Stimulated activated CD4-positive, alpha-beta T cell treated with anti-CD3 and anti-CD28 coated beads, Interleukin-4, amount 100 ng/mL, for 4 hours (primary cell): ENCODE results near the gene AMOTL1.
"Not testable (repeated sequence)": the region's sequence is repeated elsewhere in the genome, so short reads cannot be mapped to it uniquely, and the experiment has no call there.

ENCODE experiments used
- DNase-seq, 2 experiments: peaks; one replicate each; pipeline ENCODE4 v3.0.0-alpha.2; 2020

AMOTL1 gene

DNA sequence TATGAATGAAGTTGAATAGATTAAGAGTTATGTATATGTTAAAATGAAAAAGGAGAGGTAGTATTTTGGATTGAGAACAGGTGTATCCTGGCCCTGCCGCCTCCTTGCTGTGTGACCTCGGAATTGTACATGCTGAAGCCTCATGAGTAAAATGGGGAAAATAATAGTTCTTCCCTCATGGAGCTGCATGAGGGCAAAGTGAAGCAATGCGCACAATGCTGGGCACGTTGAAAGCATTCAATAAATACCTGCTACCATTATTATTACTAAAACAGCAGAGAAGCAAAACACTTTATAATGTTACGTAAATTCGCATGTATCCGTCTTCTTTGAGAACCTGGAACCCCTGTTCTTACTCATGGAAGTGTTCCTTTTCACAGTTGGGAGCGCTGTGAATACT lies 5.7 kb downstream of the AMOTL1 start:
- DNase-seq: no peak

DNA sequence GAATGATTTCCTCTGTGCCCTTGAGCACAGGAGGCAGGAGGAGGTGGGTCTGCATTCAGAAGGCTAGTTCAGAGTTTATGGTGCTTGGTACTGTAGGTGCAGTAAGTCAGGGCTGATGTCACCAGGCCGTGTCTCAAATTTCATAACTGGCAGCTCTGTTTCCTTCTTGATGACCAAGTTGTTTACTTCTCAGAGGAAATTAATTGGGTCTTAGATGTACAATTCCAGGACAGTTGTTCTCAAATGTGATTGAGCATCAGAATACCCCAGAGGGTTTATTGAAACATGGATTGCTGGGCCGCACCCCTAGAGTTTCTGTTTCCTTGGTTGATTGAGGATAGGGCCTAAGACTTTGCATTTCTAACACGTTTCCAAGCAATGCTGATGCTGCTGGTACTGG lies 6.2 kb downstream of the AMOTL1 start:
- DNase-seq: no peak

DNA sequence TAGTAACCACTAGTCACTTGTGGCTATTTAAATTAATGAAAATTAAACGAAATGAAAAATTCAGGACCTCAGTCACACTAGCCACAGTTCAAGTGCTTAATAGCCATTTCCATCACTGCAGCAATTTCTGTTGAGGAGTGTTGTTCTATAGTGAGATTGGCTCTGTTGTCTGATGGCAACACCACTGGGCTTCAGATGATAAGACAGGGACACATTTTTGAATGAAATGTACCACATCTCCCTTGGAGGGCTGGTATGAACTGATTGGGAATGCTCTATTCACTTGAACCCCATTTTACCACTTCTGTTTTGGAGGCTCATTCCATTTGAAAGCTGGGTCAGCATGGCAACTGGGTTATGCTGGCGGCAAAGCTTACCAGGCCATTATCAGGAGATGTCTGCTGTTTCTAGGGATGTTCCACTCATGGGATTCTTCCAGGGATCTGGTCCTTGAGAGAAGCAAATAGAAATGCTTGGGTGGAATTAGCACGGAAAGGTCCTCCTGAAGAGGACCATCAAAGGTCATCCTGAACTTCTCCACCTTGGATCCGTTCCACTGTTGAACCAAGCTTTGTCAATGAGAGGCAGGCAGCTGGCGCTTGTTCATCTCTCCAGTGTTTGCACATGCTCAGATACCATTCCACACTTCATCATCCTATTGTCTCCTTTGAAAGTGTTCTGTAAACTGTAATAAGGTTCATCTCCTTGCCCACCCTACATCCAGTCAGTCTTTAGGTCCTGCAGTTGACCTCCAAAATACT lies 7.6 kb downstream of the AMOTL1 start:
- DNase-seq: no peak

DNA sequence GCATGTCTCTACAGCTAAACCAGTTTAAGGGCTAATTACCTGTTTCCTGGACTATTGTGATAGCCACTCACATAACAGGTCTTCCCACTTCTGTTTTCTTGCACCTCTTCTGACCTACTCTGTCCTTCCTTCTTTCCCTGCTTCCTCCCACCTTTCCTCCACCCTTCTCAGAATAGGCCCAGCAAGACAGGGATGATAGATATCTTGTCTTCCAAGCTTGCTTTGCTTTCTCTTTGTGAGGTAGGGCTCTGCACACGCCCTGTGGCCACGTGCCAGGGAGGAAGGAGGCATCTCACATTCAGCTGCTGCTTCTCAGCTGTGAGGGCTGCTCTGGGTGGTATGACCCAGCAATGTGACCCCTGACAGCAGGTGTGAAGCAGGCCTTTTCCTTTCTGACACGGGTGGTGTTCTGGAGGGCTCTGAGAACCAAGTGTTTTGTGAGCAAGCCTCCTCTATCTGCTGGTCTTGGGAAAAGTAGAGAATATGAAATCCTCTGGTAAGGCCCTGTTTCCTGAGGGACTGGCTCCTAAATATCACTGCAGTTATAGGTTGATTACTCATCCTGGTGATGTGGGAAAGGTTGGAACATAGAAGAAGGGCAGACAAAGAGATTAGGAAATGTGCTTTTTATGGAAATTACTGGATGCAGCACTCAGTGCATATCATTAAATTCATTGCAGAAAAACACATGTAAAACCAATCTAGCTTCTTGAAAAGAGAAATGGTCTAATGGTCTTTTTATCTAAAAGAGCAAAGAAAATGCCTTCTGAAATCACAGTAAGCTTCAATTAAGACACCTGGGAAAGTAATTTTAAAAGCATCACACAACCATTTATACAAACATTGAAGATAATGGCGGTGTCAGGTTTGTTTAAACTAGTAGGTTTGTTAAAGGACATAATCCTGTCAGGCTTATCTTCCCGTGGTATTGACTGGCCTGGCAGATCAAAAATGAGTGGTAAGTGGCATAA lies 8.5 kb downstream of the AMOTL1 start:
- DNase-seq: no peak

DNA sequence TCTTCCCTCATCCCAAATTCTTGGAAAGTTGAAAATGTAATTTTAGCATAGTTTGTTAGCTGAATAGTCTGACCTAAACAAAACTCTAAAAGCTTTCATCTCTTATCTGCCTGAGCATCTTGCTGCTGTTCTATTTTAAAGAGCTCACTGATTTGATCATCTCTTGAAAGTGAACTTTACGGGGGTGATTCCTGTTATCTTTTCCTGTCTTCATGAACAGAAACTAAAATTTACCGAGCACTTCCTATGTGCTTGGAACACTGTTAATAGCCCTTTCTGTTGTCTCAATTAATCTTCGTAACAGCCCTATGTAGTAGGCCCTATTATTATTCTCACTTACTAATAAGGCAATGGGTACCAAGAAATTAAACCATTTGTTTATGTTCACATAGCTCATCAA lies 12.3 kb downstream of the AMOTL1 start:
- no peak for DNase-seq

DNA sequence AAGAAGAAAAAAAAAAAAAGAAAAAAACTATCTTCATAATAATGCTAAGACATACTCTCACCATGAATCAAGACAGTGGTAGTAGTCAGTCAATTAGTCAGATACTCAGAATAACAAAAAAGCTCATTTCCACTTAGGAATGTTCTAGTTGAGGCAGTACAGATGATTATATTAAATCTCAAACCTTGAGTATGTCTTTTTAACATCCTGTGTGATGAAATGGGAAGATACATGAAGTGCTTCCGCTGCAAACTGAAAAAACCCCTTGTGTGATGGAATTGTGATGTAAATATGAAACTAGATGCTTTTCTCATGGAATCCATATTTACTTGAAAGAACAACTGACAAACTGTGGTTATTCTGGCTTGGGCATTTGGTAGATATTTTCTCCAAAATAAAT lies 13.7 kb downstream of the AMOTL1 start:
- DNase-seq: no peak

DNA sequence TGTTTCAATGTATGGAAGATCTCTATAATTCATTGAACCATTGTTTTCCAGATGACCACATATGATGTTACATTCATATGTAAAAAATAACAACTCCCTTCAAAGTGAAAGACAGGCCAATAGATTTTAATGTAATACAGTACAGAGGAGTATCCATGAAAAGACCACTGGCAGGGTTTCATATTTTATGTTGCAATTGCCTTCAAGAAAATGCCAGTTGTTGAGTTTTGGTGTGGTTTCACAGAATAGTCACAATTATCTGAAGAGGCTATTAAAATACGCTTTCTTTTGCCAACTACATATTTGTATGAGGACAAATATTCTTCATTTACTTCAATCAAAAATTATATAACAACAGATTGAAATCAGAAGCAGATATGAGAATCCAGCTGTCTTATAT lies 14.3 kb downstream of the AMOTL1 start:
- DNase-seq: no peak

DNA sequence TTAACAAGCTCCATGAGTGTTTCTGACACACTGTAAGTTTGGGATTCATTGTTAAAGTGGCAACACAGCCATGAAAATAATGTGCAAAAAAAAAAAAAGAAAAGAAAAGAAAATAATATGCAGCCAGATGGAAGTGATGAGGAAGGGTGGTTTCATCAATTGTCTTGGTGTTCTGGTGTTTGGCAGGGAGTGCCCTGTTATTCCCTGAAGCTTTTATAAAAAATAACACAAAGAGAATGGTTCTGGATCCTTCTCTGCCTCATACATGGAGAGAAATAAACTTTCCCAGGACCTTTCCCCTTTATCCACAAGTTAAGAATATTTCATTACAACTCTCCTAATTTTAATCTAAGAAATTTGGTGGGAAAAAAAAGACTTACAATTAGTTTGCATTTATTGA lies 16.7 kb downstream of the AMOTL1 start:
- no peak for DNase-seq

DNA sequence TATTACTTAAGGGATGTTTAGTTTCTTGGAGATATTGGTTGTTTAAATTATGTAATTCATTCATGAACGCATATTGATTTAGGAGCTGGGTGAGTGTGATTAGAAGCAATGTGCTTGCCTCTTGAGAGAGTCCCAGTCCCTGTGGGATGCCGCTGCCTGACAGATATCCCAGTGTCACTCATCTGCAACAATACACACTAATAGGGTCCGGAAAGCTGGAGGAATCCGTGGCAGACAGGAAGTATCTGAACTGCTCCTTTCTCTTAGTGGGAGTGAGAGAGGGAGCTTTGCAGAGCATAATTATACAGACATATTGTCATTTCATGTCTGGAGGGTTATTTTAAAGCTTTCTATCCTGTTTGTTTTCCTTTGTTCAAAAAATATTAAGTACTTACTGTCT lies 17.4 kb downstream of the AMOTL1 start:
- no peak for DNase-seq

DNA sequence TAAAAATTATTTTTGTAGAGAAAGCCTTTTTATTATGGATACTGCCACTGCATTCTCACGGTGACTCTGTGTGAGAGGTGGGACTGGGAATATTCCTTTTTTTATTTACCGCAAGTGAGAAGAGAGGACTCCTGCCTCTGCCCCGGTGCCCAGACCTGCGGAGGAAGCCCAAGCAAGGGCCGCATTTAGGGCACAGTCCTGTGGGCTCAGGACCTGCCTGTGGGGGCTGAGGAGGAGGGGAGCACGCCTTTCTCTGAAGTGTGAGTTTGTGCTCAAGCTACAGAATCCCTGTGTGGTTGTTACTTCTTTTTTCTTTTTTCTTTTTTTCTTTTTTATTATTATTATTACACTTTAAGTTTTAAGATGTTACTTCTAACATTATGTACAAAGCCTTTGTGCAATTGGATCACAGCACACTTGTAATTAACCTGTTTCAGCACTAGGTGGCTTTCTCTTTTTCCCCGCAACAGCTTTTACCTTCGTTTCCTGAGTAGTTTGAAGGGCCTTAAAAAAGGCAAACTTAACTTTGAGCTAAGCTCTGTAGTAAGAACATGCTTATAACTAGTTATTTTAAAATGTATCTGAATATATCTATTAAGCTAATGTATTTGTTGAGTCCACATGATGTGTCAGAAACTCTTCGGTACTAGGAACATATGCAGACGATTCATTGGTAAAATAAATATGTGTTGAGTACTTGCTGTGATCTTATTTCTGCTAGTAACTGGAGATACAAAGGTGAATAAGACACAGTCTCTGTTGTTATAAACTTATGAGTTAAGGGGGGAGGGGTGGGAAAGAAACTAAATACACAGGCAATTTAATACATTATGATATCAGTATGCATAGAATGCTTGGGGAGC lies 18.3 kb downstream of the AMOTL1 start:
- DNase-seq: no peak

DNA sequence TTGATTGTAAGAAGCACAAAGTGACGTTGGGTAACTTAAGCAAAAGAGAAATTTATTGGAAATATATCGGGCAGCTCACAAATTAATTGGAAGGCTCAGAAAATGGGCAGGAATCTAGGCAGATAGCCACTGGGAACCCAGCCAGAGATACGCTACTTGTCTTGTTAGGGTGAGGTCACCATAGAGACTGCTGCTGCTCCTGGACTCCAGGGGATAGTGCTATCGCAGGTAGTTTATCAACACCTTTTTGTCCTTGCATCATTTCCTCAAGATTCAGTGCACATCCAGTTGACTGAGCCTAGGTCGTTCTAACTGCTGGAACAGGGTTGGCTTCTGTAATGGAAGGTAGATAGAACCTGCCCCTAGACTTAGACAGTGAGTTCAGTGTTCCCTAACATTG lies 19.6 kb downstream of the AMOTL1 start:
- DNase-seq: no peak

DNA sequence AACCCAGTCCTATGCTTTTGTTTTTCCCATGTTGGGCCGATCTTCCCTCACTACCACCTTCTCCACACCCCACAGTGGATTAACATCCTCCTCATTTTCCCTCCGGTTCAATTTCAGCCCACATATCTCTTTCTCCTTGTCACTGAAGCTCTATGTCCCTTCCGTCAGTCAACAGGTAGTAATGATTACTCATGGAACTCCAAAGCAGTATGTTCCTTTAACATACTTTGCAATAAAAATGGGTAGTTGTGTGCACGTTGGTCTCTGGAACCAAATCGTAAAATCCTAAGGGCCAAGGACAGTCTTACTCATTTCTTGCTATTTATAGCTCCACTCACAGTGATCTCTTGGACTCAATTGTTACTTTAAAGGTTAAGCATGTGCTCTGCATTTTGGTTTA lies 20.2 kb downstream of the AMOTL1 start:
- no peak for DNase-seq

DNA sequence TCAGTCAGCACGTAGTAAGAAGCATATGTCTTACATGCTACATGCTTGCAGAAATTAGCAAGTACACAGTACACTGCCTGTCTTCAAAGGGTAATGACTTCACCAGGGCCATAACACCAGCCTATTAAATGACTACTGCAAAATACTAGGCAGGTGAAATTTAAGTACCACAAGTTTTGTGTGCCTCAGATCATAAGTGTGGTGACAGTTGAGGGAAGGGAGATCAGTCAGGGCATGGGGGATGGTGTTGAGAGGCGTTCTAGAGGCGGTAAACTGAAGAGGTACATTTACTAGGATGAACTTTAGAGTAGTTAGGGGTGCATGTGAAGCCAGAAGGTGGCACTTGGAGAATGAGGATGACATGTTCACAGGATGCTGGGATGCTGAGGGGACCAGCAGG lies 22.0 kb downstream of the AMOTL1 start:
- DNase-seq: no peak

DNA sequence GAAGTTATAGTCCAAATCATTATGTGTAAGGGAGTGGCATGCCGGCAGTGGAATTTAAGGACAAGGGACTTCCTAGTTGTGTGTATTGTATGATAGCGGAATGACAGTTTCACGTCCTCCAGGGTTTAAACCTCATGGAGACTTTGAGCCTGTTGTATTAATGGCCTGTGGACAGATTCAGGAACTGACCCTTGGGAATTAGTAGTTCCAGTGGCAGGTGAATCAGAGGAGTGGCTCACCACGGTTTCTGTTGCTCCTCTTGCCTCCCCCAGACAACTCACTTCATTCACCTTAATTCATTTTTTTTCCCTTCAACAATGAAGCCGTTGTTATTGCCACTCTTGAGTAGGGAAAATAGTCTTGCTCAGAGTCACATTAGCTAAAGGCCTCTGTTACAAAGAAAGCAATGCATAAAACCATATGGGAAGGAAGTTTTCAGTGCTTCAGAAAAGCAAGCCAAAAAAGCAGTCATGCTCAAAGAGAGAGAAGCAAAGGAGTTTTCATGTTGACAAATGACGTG lies 22.6 kb downstream of the AMOTL1 start:
- DNase-seq: no peak

DNA sequence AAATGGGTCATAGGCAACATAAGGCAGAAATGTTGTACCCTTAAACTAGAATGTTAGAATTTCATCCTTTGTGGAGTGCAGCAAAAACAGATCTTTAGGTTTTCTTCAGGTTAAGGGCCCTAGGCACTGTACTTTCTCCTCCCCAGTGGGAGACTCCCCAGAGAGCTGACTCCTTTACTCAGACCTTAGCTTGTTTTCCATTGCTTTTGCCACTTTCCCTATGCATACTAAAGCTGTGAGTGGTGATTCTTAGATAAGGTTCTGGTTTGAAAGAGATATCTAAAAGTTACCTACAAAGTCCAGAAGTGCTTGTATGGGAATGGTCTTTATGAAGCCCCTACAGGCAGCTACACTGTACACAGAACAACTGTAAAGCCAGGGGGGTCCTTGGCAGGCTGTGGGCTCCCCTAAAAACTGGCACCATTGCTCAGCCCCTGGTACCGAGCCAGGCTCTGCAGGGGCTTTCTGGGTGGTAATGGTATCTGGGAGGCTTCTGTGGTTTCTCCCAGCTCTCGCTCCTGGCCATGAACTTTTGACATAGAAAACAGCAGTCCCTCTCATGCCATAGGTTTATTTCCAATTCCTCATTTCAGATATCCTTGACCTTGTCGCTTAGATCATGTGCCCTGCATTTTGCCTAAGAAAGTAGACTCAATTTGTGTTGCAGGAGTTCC lies 23.2 kb downstream of the AMOTL1 start:
- DNase-seq: no peak

DNA sequence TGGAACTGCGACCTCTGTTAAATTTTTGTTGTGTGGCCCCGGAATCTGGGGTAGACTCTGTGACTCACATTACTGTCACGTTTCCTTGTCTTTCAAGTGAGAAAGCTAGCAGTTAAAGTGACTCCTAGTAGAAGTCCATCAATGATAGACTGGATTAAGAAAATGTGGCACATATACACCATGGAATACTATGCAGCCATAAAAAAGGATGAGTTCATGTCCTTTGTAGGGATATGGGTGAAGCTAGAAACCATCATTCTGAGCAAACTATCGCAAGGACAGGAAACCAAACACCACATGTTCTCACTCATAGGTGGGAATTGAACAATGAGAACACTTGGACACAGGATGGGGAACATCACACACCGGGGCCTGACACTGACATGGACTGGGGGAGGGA lies 23.8 kb downstream of the AMOTL1 start:
- not testable (repeated sequence) for DNase-seq

DNA sequence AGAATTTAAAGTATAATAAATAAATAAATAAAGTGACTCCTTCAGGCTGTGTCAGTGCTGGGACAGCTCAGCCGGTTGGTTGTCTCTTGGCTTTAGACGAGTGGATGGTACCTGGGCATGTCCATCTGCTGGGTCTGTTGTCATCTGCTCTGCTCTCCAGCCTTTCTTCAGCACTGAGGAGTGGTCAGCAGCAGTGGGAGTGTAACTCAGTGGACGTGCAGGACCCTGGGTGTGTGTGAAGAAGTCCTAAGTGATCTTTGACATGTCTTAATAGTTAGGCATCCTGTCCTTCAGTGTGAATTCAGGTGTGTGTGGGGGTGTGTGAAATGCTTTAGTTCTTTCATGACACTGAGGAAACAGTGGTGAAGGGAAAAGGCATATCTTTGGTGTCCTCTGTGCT lies 24.3 kb downstream of the AMOTL1 start:
- no peak for DNase-seq

DNA sequence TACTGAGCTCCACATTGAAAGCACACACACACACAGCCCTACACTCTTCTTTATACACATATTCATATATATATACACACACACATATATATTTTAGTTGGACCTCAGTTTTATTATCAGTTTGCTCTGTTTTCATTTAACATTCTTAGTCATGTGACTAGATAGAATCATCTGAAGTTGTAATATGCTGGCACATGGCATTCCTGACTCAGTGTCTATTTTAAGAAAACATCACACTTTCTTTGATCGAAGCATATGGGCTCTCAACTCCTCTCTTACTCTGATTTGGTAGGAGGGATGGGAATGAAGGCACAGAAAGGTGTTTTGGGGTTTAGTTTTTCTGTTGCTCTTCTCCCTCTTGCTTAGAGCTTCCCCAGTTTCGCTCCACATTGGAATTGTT lies 24.8 kb downstream of the AMOTL1 start:
- DNase-seq: no peak

DNA sequence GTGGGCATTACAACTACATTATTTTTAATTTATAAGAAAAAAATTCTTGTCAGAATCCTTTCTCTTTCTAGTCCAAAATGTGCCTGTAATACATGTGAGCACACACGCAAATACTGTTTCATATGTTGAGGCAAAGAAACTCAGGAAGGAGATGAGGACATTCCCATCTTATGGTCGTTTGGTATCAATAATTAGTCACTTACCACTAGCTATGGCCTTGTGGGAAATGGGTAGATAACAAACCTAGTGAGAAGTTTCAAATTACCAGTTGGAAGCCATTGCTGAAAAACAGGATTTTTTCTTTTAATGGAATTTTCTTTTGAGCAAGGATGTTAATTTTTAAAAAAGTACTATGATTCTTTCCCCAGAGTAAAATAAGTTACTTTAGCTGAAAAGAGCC lies 25.7 kb downstream of the AMOTL1 start:
- DNase-seq: no peak

DNA sequence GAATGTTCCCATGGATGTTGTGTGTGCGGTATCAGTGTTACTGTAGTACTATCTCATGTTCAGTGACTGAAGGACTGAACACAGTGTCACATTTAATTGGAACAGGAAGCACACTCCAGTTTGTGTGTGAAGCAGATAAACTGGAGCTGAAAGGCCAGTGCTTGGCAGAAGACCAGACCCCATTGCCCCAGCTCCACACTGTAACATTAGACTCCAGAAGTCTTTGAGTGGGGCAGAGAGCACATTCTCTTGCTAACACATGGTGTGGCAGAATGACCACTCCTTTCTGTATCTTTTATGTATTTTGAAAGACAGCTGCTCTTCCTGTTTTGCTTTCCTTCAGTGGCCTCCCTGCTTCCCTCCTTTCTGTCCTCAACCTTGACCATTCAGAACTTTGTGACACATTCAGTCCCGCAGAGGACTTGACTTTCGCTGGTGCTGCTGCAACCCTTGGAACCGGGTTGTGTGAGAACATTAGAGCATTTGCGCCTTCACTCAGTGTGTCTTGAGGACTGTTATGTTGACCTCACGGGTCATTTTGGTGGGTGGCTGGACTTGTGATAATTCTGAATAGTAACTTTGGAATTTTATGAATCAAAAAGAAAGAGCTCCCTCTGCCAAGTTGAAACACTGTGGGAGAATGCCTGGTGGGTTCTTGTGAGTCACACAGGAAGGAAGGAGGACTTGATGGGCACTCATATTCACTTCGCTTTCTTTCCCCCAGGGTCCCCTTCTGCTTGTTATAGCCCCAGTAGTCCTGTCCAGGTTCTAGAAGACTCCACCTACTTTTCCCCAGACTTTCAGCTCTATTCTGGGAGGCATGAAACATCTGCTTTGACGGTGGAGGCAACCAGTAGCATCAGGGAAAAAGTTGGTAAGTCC lies 26.4 kb downstream of the AMOTL1 start:
- no peak for DNase-seq

DNA sequence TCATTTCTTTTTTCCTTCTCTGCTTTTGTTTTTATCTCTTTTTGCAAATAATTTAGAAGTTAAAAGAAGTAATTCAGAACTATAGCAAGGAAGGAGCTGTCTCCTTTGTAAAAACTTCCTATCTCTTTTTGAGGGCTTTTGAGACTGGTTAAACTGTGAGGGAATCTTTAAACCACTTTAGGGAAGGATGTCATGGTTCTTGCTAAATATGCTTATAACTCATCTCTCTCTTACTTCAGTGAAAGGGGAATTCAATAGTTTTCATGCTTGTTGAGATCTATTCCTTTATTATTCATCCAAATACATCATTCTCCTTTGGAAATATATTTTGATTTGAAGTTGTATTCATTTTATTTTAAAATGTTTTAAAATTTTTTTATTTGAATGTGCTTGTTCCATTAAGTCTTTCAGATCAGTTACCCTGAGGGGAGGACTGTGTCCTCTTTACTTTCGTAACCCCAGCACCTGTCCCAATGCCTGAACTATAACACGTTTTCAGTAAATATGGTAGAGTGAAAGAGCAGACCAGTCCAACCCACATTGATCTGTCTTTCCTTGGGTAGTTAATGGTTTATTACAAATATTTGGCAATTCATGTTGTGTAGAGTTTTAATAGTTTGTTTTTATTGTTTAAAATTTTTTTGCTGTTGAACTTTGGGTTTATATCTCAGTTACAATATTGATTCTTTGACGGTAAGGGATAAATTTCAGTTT lies 27.5 kb downstream of the AMOTL1 start:
- no peak for DNase-seq
